ENCODE results near the gene PYGO2. TPM values are rescaled to one million over a fixed set of nuclear protein-coding genes. Genes with fewer than 3 reads are reported as not detected.
"Not testable (repeated sequence)": the region's sequence is repeated elsewhere in the genome, so short reads cannot be mapped to it uniquely, and the experiment has no call there.

The PYGO2 gene
- total RNA-seq, 1 donor from 2014 or later: 30.6 TPM

DNA sequence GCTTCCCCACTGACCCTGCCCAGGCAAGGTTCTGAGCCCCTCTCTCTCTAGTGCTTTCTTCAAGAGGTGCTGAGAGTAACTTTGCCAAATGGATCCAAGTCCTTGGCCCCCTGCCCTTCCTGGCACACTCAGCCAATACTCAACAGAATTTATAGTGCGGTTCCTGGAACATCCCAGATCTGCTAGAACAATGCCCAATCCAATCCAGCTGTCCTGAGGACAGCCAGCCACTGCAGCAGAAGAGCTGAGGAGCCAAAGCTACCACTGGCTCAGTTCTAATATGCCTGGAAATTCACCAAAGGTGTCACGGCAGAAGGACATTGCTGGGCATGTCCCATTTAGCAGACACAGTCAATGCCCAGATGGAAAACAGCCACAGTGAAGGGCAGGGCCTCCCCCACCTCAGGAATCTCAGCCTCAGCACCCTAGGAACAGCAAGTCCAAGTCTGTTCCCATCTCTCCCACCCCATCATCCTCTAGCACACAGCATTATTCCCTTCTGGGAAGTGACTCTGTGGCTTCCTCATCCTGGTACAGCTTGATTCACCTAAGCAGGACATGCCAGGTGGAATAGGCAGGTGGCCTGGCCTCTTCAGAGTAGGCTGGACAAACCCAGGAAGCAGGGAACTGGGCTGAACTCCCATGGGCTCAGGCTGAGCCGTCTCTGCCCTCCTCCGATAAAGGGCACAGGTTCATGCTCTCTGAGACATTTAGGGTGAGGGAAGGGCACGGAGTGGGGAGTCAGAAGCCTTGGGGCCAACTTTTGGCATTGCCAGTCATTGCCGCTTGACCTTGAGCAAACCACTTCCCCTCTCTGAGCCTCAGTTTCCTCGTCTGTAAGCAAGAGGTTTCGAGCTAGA, 49.7 kb downstream of the PYGO2 start:
- H3K27ac Mint-ChIP-seq: no peak overlapping the region
- peaks cover 6% of the 10 kb centered on the region for H3K9me3 Mint-ChIP-seq
- intact Hi-C loops (cut with micrococcal nuclease): no loop called here
- H3K4me3 Mint-ChIP-seq (ENCODE audit: low read depth): no peak overlapping the region
- H3K27me3 Mint-ChIP-seq (ENCODE audit: low read depth): no peaks in the 10 kb centered on the region
- DNase-seq (ENCODE audit: low spot score): no peak
- peaks cover 10% of the 10 kb centered on the region for H3K36me3 Mint-ChIP-seq (ENCODE audit: low read depth)
- no peaks in the 10 kb centered on the region for H3K4me1 Mint-ChIP-seq (ENCODE audit: low read depth)

DNA sequence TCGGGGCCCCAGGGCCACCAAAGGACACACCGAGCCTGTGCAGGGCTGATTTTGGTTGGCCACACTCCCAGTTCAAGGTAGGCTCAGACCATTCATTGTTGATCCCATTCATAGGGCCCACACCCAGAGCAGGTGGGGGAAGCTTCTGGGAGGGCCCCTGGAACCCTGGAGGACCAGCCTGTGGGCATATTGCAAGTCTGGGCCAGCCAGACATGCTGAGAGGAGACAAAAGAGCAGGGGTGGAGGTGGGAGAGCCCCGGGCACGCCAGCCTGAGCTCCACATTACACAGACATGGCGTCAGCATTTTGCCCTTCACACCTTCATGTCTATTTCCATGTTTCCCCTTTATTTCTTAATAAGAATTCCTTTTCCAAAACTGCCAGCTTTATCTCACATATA, 50.7 kb downstream of the PYGO2 start:
- Mint-ChIP-seq H3K27ac (no peak overlapping the region), H3K4me3 (ENCODE audit: low read depth) (no peak overlapping the region), H3K9me3 (no peaks in the 10 kb centered on the region)

DNA sequence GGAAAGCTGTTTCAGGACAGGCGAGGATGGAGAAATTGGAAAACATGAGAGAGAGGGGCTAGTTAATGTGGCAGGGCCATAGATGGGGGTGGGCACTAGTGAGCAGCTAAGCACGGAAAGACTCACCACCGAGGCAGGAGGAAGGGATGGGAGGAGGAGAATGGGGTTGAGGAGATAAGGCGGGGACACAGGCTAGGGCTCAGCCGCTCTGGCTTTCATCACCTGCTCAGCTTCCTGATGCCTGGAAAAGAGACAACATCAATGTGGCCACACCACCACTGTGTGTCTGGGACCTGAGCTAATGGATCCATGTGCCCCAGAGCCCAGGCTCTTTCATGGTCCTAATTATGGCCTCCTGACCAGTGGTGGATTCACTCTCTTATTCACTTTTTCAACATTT, 52.6 kb downstream of the PYGO2 start:
- no peak for DNase-seq (ENCODE audit: low spot score)
- H3K27ac Mint-ChIP-seq: no peak overlapping the region
- intact Hi-C loops (cut with micrococcal nuclease): no loop called here
- no peaks in the 10 kb centered on the region for H3K27me3 Mint-ChIP-seq (ENCODE audit: low read depth)
- H3K4me1 Mint-ChIP-seq (ENCODE audit: low read depth): no peaks in the 10 kb centered on the region
- H3K9me3 Mint-ChIP-seq: no peaks in the 10 kb centered on the region
- H3K4me3 Mint-ChIP-seq (ENCODE audit: low read depth): no peak overlapping the region
- no peaks in the 10 kb centered on the region for H3K36me3 Mint-ChIP-seq (ENCODE audit: low read depth)

More for the DNA sequence above, 50.7 kb downstream of the PYGO2 start:
- no peaks in the 10 kb centered on the region for H3K36me3 Mint-ChIP-seq (ENCODE audit: low read depth)
- DNase-seq (ENCODE audit: low spot score): no peak
- no peaks in the 10 kb centered on the region for H3K4me1 Mint-ChIP-seq (ENCODE audit: low read depth)
- H3K27me3 Mint-ChIP-seq (ENCODE audit: low read depth): no peaks in the 10 kb centered on the region
- intact Hi-C loops (cut with micrococcal nuclease): no loop called here

DNA sequence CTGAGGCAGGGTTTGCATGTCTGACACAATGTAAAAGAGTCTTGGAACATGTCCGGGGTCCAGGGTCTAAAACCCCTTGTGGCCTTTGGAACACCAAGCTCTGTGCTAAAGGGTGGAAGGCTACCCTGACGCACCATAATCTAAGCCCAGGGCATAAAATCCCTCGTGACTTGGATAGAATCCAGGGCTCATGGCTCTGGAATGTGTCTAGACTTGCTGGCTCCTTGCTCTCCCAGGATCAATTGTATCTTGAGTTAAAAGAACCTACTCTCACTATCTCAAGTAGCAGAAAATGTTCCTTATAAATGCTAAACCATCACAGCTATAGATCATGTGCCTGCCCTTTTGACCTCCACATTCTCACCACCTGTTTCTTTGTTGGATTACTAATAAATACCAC, 53.5 kb downstream of the PYGO2 start:
- H3K4me1 Mint-ChIP-seq (ENCODE audit: low read depth); H3K27ac Mint-ChIP-seq; intact Hi-C loops (cut with micrococcal nuclease): not testable (repeated sequence)

More for the DNA sequence above, 53.5 kb downstream of the PYGO2 start:
- DNase-seq (ENCODE audit: low spot score); H3K9me3 Mint-ChIP-seq; H3K4me3 Mint-ChIP-seq (ENCODE audit: low read depth); H3K27me3 Mint-ChIP-seq (ENCODE audit: low read depth); H3K36me3 Mint-ChIP-seq (ENCODE audit: low read depth): not testable (repeated sequence)

Other genes with a start within 250 kb of the PYGO2 start
- 0.39 and 0.91 TPM in 2 replicates for gene KCNN3, start 91.5 kb downstream of the PYGO2 start, total RNA-seq
- 44.7 and 44.8 TPM in 2 replicates for gene PMVK, start 25.1 kb downstream of the PYGO2 start, total RNA-seq
- 23.6 and 25.3 TPM in 2 replicates for gene PBXIP1, start 5.7 kb downstream of the PYGO2 start, total RNA-seq
- gene SHC1, start 9.0 kb upstream of the PYGO2 start, total RNA-seq: 55.4 and 56.1 TPM in 2 replicates
- gene CKS1B, start 12.9 kb upstream of the PYGO2 start, total RNA-seq: 169 and 178 TPM in 2 replicates
- gene FLAD1, start 21.6 kb upstream of the PYGO2 start, total RNA-seq: 54.9 and 60.2 TPM in 2 replicates
- 0.48 and 2.0 TPM in 2 replicates for gene LENEP, start 31.8 kb upstream of the PYGO2 start, total RNA-seq
- gene ZBTB7B, start 41.0 kb upstream of the PYGO2 start, total RNA-seq: 147 and 154 TPM in 2 replicates
- gene DCST2, start 72.0 kb upstream of the PYGO2 start, total RNA-seq: 0.21 and 0.80 TPM in 2 replicates
- gene DCST1, start 72.0 kb upstream of the PYGO2 start, total RNA-seq: 0.11 TPM in 1 of 2 replicates, not detected in the other
- 72.0 and 74.8 TPM in 2 replicates for gene ADAM15, start 89.5 kb upstream of the PYGO2 start, total RNA-seq
- gene EFNA4, start 102.0 kb upstream of the PYGO2 start, total RNA-seq: 9.2 and 10.5 TPM in 2 replicates
- gene EFNA3, start 117.1 kb upstream of the PYGO2 start, total RNA-seq: 6.0 and 7.1 TPM in 2 replicates
- 0.18 and 0.39 TPM in 2 replicates for gene EFNA1, start 166.1 kb upstream of the PYGO2 start, total RNA-seq
- gene SLC50A1, start 174.1 kb upstream of the PYGO2 start, total RNA-seq: 56.9 and 58.0 TPM in 2 replicates
- 49.0 and 51.0 TPM in 2 replicates for gene DPM3, start 178.7 kb upstream of the PYGO2 start, total RNA-seq
- gene KRTCAP2, start 211.5 kb upstream of the PYGO2 start, total RNA-seq: 237 and 247 TPM in 2 replicates
- gene TRIM46, start 212.1 kb upstream of the PYGO2 start, total RNA-seq: 10.7 and 11.5 TPM in 2 replicates
- 10.4 and 13.1 TPM in 2 replicates for gene THBS3, start 246.1 kb upstream of the PYGO2 start, total RNA-seq
- 58.6 and 64.0 TPM in 2 replicates for gene MTX1, start 246.9 kb upstream of the PYGO2 start, total RNA-seq